Keratinocyte (primary cell): ENCODE results near the gene KIFC1. TPM values are rescaled to one million over a fixed set of nuclear protein-coding genes. Genes with fewer than 3 reads are reported as not detected.

Experiments
- DNase-seq: peaks from one replicate; pipeline ENCODE4 v3.0.0-alpha.2; 2011; ENCODE audit warnings: low read depth, missing footprints, low spot score
- FAIRE-seq: peaks from 2 replicates; lab custom pipeline; 2011; peaks lifted over from hg19 to GRCh38; lab: Jason Lieb, UNC
- H2AFZ ChIP-seq: 2 replicates; pipeline ENCODE4 v1.6.0; 2012; ENCODE audit warnings: low read length, control low read depth, inconsistent platforms; ENCODE audit not compliant: control insufficient read depth
- H3K27ac ChIP-seq: 2 replicates; pipeline ENCODE4 v1.5.1; 2011; ENCODE audit warnings: low read length; ENCODE audit not compliant: control insufficient read depth, insufficient read depth
- H3K27me3 ChIP-seq: 3 replicates; pipeline ENCODE4 v1.6.0; 2011; ENCODE audit warnings: low read length; ENCODE audit not compliant: control insufficient read depth, insufficient read depth; ENCODE audit errors: extremely low read depth
- H3K36me3 ChIP-seq, 2 experiments: 2 replicates in 1 of 2; 3 replicates in 1 of 2; pipeline ENCODE4 v1.5.1; 2011; ENCODE audit warnings: low read length in 2 of 2, mild to moderate bottlenecking in 1 of 2; ENCODE audit not compliant: control insufficient read depth in 2 of 2, insufficient read depth in 2 of 2; ENCODE audit errors: extremely low read depth in 1 of 2
- H3K4me1 ChIP-seq: 3 replicates; pipeline ENCODE4 v1.5.1; 2011; ENCODE audit warnings: low read length; ENCODE audit not compliant: control insufficient read depth, insufficient read depth; ENCODE audit errors: extremely low read depth
- H3K4me2 ChIP-seq: 3 replicates; pipeline ENCODE4 v1.6.0; 2011; ENCODE audit warnings: low read depth, low read length; ENCODE audit not compliant: control insufficient read depth, insufficient read depth; ENCODE audit errors: extremely low read depth
- H3K4me3 ChIP-seq, 3 experiments: fragments of 200-600 bp in 1 of 3; sonication (generic) in 1 of 3; 2 replicates in 2 of 3; 3 replicates in 1 of 3; pipeline ENCODE4 v1.5.1; 2011 to 2016; ENCODE audit warnings: low read length in 3 of 3, mild to moderate bottlenecking in 3 of 3, control low read depth in 2 of 3, inconsistent platforms in 1 of 3, low read depth in 1 of 3, mixed read lengths in 1 of 3, mixed run types in 1 of 3, moderate library complexity in 1 of 3; ENCODE audit not compliant: control insufficient read depth in 2 of 3, insufficient read depth in 2 of 3; ENCODE audit errors: extremely low read depth in 1 of 3
- H3K79me2 ChIP-seq: 2 replicates; pipeline ENCODE4 v1.6.0; 2012; ENCODE audit warnings: low read length; ENCODE audit not compliant: control insufficient read depth, insufficient read depth
- H3K9ac ChIP-seq: 3 replicates; pipeline ENCODE4 v1.6.0; 2011; ENCODE audit warnings: low read length; ENCODE audit not compliant: control insufficient read depth, insufficient read depth; ENCODE audit errors: extremely low read depth
- H3K9me1 ChIP-seq: 3 replicates; pipeline ENCODE4 v1.6.0; 2011; ENCODE audit warnings: low read length; ENCODE audit not compliant: control insufficient read depth, insufficient read depth; ENCODE audit errors: extremely low read depth
- H3K9me3 ChIP-seq: 2 replicates; pipeline ENCODE4 v1.5.1; 2012; ENCODE audit warnings: low read depth, low read length; ENCODE audit not compliant: control insufficient read depth
- H4K20me1 ChIP-seq: 3 replicates; pipeline ENCODE4 v1.6.0; 2011; ENCODE audit warnings: low read length; ENCODE audit not compliant: control insufficient read depth, insufficient read depth; ENCODE audit errors: extremely low read depth
- EZH2 ChIP-seq: IDR thresholded peaks from one replicate; pipeline ENCODE4 v1.6.1; 2012; ENCODE audit warnings: inconsistent platforms, mild to moderate bottlenecking, low read length, moderate library complexity
- dilution Hi-C: fragments of 300-500 bp; cut with MboI; formaldehyde crosslinking; loops from one replicate; pipeline ENCODE4 v1.7.0; 2020; ENCODE audit warnings: low sequenced_read_pairs; ENCODE audit not compliant: extremely low pct_ligation_motif_present
- polyA plus RNA-seq, 5 experiments: library from polyadenylated mRNA; depleted of rRNA in 3 of 5; stranded (reverse) in 3 of 5; stranded (forward) in 1 of 5; unstranded in 1 of 5; fragments of >200 nt; gene quantifications; 1 replicate in 1 of 5; 2 replicates in 3 of 5; 3 replicates in 1 of 5; pipeline versions ENCODE4 v1.2.1 to v1.2.3, GENCODE V29; 2011 to 2012; ENCODE audit warnings: missing spikeins in 2 of 5, low read depth in 1 of 5, low replicate concordance in 1 of 5
- TF ChIP-seq, protein P1 (sequence below), 3 experiments: IDR thresholded peaks in 1 of 3; conservative IDR thresholded peaks in 1 of 3; optimal IDR thresholded peaks in 1 of 3; 2 replicates in 2 of 3; 3 replicates in 1 of 3; pipeline versions ENCODE3 to v1.5.1; 2011; ENCODE audit warnings: low read length in 3 of 3, mild to moderate bottlenecking in 3 of 3, moderate library complexity in 2 of 3, control low read depth in 1 of 3, inconsistent platforms in 1 of 3; ENCODE audit not compliant: insufficient read depth in 2 of 3; ENCODE audit errors: extremely low read depth in 1 of 3

Gene KIFC1
- polyA plus RNA-seq, 1 donor (not counting 4 experiments of a cell fraction or from before 2014, with no cell fraction given): 20.0 TPM

DNA sequence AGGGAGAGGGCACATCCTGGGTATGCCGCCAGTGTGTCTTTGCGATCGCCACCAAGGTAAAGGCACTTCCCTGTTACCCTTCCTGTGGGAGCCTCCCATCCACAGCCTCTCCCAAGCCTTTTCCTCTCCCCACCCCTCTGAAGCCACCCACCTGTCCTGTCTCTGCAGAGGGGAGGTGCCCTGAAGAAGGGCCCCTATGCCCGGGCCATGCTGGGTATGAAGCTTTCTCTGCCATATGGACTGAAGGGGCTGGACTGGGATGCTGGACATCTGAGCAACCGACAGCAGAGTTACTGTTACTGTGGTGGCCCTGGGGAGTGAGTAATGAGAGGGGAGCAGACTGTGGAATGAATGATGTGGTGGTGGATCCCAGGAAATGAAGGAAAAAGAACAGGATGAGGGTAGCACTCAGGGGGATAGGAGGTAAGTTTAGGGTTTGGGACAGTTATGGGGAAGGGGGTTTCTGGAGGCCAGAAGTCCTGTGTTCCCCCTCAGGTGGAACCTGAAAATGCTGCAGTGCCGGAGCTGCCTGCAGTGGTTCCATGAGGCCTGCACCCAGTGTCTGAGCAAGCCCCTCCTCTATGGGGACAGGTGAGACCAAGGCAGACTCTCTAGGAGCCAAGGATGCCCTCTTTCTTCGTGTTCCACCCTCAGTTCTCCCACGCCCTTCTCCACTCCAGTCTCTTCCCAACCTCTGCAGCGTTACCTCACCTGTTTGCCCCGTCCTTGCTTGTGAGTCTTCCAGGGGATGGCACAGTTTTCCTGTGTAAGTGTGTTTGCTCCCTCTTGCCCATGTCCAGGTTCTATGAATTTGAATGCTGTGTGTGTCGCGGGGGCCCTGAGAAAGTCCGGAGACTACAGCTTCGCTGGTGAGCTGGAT is 21.9 kb downstream of the KIFC1 start:
- DNase-seq (no peak), FAIRE-seq (no peak)
- Histone ChIP-seq H3K4me1 (peaks cover 31% of the 10 kb centered on the region), H3K9ac (no peak overlapping the region), H3K4me3 (no peak overlapping the region), H2AFZ (no peak overlapping the region), H3K79me2 (peaks cover 24% of the 10 kb centered on the region), H3K9me3 (no peaks in the 10 kb centered on the region), H4K20me1 (peaks cover 5% of the 10 kb centered on the region), H3K27me3 (no peaks in the 10 kb centered on the region), H3K4me2 (no peak overlapping the region), H3K27ac (no peak overlapping the region), H3K36me3 (peaks cover 24 to 41% of the 10 kb centered on the region in 2 experiments), H3K9me1 (no peaks in the 10 kb centered on the region)
- no peak for TF ChIP-seq EZH2
- TF ChIP-seq, protein P1, sequence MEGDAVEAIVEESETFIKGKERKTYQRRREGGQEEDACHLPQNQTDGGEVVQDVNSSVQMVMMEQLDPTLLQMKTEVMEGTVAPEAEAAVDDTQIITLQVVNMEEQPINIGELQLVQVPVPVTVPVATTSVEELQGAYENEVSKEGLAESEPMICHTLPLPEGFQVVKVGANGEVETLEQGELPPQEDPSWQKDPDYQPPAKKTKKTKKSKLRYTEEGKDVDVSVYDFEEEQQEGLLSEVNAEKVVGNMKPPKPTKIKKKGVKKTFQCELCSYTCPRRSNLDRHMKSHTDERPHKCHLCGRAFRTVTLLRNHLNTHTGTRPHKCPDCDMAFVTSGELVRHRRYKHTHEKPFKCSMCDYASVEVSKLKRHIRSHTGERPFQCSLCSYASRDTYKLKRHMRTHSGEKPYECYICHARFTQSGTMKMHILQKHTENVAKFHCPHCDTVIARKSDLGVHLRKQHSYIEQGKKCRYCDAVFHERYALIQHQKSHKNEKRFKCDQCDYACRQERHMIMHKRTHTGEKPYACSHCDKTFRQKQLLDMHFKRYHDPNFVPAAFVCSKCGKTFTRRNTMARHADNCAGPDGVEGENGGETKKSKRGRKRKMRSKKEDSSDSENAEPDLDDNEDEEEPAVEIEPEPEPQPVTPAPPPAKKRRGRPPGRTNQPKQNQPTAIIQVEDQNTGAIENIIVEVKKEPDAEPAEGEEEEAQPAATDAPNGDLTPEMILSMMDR (optimal IDR thresholded peaks at IDR 0.05 in 1 of 3, IDR thresholded peaks at IDR 0.05 in 1 of 3, conservative IDR thresholded peaks at IDR 0.05 in 1 of 3; ENCODE audit: extremely low read depth in 1 of 3, insufficient read depth in 2 of 3, low read length in 3 of 3): no peak
- dilution Hi-C loops: no loop called here

DNA sequence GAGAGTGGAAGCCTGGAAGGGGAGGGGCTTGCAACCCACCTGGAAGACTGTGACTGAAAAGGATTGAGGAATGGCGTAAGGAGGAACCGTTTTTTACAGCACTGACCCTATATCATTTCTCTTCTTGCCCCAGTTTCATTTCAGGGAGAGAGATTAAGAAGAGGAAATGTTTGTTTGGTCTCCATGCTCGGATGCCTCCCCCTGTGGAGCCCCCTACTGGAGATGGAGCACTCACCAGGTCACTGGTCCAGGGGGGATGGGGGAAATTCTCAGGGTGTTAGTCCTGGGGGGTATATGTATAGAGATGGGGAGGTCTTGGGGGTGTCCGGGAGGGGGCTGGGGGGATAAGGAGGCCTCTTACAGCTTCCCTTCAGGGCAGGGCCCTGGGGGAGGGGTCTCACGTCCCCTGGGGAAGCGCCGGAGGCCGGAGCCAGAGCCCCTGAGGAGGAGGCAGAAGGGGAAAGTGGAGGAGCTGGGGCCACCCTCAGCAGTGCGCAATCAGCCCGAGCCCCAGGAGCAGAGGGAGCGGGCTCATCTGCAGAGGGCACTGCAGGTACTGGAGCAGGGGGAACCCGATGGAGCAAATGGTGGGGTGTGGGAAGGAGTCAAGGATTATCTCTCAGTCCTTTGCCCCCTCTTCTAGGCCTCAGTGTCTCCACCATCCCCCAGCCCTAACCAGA is 23.1 kb downstream of the KIFC1 start:
- Histone ChIP-seq H3K4me3 (no peak overlapping the region), H3K9ac (no peak overlapping the region), H3K36me3 (peaks cover 24 to 41% of the 10 kb centered on the region in 2 experiments), H3K27me3 (no peaks in the 10 kb centered on the region), H3K27ac (no peak overlapping the region), H3K4me2 (no peak overlapping the region), H4K20me1 (peaks cover 5% of the 10 kb centered on the region), H3K79me2 (peaks cover 24% of the 10 kb centered on the region), H3K4me1 (peaks cover 34% of the 10 kb centered on the region), H3K9me1 (no peaks in the 10 kb centered on the region), H2AFZ (no peak overlapping the region), H3K9me3 (no peaks in the 10 kb centered on the region)
- TF ChIP-seq, protein P1 (optimal IDR thresholded peaks at IDR 0.05 in 1 of 3, IDR thresholded peaks at IDR 0.05 in 1 of 3, conservative IDR thresholded peaks at IDR 0.05 in 1 of 3; ENCODE audit: extremely low read depth in 1 of 3, insufficient read depth in 2 of 3, low read length in 3 of 3): peak in 2 of 3 experiments; percentile 27 to 28
- TF ChIP-seq EZH2: no peak
- dilution Hi-C loops: no loop called here
- FAIRE-seq: no peak
- DNase-seq: no peak
